ENCODE measurements around the gene ENGASE. TPM values are rescaled to one million over a fixed set of nuclear protein-coding genes. Genes with fewer than 3 reads are reported as not detected.
"Not testable (repeated sequence)": the region's sequence is repeated elsewhere in the genome, so short reads cannot be mapped to it uniquely, and the experiment has no call there.

Gene ENGASE
- total RNA-seq, 1 donor from 2014 or later, result 11.7 TPM

DNA sequence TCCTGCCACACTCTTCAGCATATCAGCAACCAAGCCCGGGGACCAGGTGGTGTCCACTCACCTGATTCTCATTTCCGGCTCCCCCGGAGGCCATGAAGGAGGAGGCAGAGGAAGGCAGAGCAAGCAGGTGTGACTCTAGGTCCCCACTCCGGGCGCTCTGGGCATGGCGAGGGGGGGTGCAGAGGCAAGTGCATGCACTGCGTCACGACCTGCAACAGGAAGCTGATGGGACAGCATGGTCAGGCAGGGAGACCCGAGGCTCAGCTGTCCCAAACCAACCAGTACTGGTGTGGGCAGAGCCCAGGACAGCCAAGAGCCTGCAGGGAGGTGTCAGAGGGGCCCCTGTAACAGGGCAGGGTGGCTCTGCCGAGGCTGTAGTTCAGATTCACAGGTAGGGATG is 2.1 kb upstream of the ENGASE start:
- TF ChIP-seq EZH2phosphoT487 (IDR thresholded peaks at IDR 0.05), result no peak
- TF ChIP-seq EZH2 (IDR thresholded peaks at IDR 0.05), result no peak
- TF ChIP-seq, protein P1, sequence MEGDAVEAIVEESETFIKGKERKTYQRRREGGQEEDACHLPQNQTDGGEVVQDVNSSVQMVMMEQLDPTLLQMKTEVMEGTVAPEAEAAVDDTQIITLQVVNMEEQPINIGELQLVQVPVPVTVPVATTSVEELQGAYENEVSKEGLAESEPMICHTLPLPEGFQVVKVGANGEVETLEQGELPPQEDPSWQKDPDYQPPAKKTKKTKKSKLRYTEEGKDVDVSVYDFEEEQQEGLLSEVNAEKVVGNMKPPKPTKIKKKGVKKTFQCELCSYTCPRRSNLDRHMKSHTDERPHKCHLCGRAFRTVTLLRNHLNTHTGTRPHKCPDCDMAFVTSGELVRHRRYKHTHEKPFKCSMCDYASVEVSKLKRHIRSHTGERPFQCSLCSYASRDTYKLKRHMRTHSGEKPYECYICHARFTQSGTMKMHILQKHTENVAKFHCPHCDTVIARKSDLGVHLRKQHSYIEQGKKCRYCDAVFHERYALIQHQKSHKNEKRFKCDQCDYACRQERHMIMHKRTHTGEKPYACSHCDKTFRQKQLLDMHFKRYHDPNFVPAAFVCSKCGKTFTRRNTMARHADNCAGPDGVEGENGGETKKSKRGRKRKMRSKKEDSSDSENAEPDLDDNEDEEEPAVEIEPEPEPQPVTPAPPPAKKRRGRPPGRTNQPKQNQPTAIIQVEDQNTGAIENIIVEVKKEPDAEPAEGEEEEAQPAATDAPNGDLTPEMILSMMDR (IDR thresholded peaks at IDR 0.05), result no peak
- no peaks in the 10 kb centered on the region for H3K36me3 ChIP-seq

DNA sequence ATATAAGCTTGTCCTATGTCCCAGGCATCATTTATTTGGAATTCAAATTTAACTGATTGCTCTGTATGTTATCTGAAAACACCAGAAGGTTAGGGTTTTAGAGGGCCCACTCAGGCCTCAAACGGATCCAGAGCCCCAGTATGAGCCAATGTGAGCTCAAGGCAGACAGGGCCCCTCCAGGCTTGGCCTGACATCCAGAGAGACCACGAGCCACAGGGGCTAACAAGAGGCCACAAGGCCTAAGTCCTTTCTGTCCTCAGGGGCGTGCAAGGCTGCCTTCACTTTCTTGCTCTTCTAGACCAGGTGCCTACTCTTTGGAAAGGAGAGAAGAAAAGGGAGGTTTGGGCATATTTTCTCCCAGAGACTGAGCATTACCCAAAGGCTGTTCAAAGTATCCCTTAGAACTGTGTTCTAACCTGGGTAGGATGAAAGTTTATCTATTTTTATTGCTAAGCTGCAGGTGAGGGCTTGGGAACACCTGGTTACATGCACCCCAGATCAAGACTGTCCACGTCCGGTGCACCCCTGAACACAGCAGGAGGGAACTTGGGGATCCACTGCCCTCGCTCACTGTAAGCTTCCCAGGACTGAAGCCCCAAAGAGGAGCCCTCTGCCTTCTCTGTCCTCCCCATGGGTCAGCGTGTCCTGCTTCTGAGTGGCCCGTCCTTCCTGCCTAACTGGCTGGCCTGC is 1.5 kb upstream of the ENGASE start:
- peaks cover 3% of the 10 kb centered on the region for H3K4me1 ChIP-seq
- no peaks in the 10 kb centered on the region for H4K20me1 ChIP-seq (ENCODE audit: low read depth)
- H3K4me2 ChIP-seq, result no peak overlapping the region
- TF ChIP-seq EZH2 (IDR thresholded peaks at IDR 0.05), result no peak
- TF ChIP-seq EZH2phosphoT487 (IDR thresholded peaks at IDR 0.05), result no peak
- TF ChIP-seq, protein P1 (IDR thresholded peaks at IDR 0.05), result no peak
- H3K27ac ChIP-seq, result no peak overlapping the region
- H3K4me3 ChIP-seq, result no peak overlapping the region
- H3K9me3 ChIP-seq (ENCODE audit: low read depth), result no peaks in the 10 kb centered on the region
- H3K27me3 Mint-ChIP-seq (ENCODE audit: insufficient read depth, low read depth), result peaks cover 3% of the 10 kb centered on the region
- no peak overlapping the region for H2AFZ ChIP-seq (replicated peaks)
- DNase-seq (ENCODE audit: low spot score), result no peak
- peaks cover 2% of the 10 kb centered on the region for H3K36me3 Mint-ChIP-seq
- peak overlapping the region; percentile 43 for H3K4me3 Mint-ChIP-seq
- H3K27ac Mint-ChIP-seq, result no peak overlapping the region
- no peaks in the 10 kb centered on the region for H3K79me2 ChIP-seq (ENCODE audit: low read depth)
- H3K9ac ChIP-seq, result no peak overlapping the region
- H3K9me3 Mint-ChIP-seq, result no peaks in the 10 kb centered on the region
- H3F3A ChIP-seq (ENCODE audit: low read depth), result no peaks in the 10 kb centered on the region
- peaks cover 21% of the 10 kb centered on the region for H3K27me3 ChIP-seq
- peaks cover 9% of the 10 kb centered on the region for H3K4me1 Mint-ChIP-seq
- H3K36me3 ChIP-seq, result no peaks in the 10 kb centered on the region

More for the DNA sequence above, 2.1 kb upstream of the ENGASE start:
- no peaks in the 10 kb centered on the region for H3K9me3 Mint-ChIP-seq
- H3K4me2 ChIP-seq, result no peak overlapping the region
- H3K27ac ChIP-seq, result no peak overlapping the region
- peaks cover 2% of the 10 kb centered on the region for H3K36me3 Mint-ChIP-seq
- no peaks in the 10 kb centered on the region for H3F3A ChIP-seq (ENCODE audit: low read depth)
- DNase-seq (ENCODE audit: low spot score), result no peak
- H3K4me3 Mint-ChIP-seq, result no peak overlapping the region
- H3K9ac ChIP-seq, result no peak overlapping the region
- no peak overlapping the region for H3K27ac Mint-ChIP-seq
- no peaks in the 10 kb centered on the region for H3K79me2 ChIP-seq (ENCODE audit: low read depth)
- peaks cover 9% of the 10 kb centered on the region for H3K4me1 Mint-ChIP-seq
- H3K4me3 ChIP-seq, result no peak overlapping the region
- no peaks in the 10 kb centered on the region for H4K20me1 ChIP-seq (ENCODE audit: low read depth)
- H3K27me3 ChIP-seq, result peaks cover 21% of the 10 kb centered on the region
- H3K27me3 Mint-ChIP-seq (ENCODE audit: insufficient read depth, low read depth), result peaks cover 3% of the 10 kb centered on the region
- H2AFZ ChIP-seq (replicated peaks), result no peak overlapping the region
- H3K4me1 ChIP-seq, result peaks cover 3% of the 10 kb centered on the region
- H3K9me3 ChIP-seq (ENCODE audit: low read depth), result no peaks in the 10 kb centered on the region

DNA sequence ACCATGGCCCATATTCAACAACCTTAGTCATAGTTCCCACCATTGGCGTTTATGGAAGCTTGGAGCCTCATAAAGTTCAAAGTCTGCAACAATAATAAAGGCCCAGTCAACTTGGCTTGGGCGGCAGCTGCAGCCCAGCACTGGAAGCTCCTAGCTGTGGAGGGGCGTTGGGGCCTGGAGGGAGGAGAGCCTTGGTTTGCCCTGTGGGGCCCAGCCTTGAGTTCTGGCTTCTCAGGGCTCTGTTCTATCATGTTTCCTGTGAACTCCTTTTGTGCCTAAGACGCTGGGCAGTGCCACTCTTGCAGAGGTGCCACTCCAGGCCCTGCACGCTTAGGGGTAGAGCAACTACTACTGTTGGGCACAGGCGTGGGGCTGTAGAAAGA is 927 bp upstream of the ENGASE start:
- H3K4me3 Mint-ChIP-seq, result peak overlapping the region; percentile 43
- no peak overlapping the region for H3K27ac Mint-ChIP-seq
- H2AFZ ChIP-seq (replicated peaks), result no peak overlapping the region
- H3K9me3 ChIP-seq (ENCODE audit: low read depth), result no peaks in the 10 kb centered on the region
- H3K27ac ChIP-seq, result no peak overlapping the region
- H3K9me3 Mint-ChIP-seq, result no peaks in the 10 kb centered on the region
- no peaks in the 10 kb centered on the region for H3K36me3 ChIP-seq
- no peak for DNase-seq (ENCODE audit: low spot score)
- TF ChIP-seq EZH2 (IDR thresholded peaks at IDR 0.05) (no peak), EZH2phosphoT487 (IDR thresholded peaks at IDR 0.05) (no peak)
- TF ChIP-seq, protein P1 (IDR thresholded peaks at IDR 0.05), result no peak
- H3K36me3 Mint-ChIP-seq, result peaks cover 2% of the 10 kb centered on the region
- peaks cover 21% of the 10 kb centered on the region for H3K27me3 ChIP-seq
- H4K20me1 ChIP-seq (ENCODE audit: low read depth), result no peaks in the 10 kb centered on the region
- peaks cover 3% of the 10 kb centered on the region for H3K27me3 Mint-ChIP-seq (ENCODE audit: insufficient read depth, low read depth)
- H3F3A ChIP-seq (ENCODE audit: low read depth), result no peaks in the 10 kb centered on the region
- H3K79me2 ChIP-seq (ENCODE audit: low read depth), result no peaks in the 10 kb centered on the region
- peaks cover 9% of the 10 kb centered on the region for H3K4me1 Mint-ChIP-seq
- no peak overlapping the region for H3K4me2 ChIP-seq
- H3K4me3 ChIP-seq, result no peak overlapping the region
- H3K4me1 ChIP-seq, result peaks cover 3% of the 10 kb centered on the region
- H3K9ac ChIP-seq, result no peak overlapping the region

DNA sequence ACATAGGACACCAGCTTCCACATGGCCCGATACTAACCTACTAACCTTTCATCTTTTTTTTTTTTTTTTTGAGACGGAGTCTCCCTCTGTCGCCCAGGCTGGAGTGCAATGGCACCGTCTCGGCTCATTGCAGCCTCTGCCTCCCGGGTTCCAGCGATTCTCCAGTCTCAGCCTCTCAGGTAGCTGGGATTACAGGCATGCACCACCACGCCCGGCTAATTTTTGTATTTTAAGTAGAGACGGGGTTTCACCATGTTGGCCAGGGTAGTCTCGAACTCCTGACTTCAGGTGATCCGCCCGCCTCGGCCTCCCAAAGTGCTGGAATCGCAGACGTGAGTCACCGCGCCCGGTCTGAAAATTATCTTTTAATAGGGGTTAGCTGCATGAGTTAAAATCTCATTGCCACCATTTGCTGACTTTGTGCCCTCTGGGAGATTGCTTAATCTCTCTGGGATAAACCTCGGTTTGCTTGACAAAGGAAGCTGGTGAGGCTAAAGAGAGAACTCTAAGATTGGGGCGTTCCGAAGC is 439 bp upstream of the ENGASE start:
- not testable (repeated sequence) for H3F3A ChIP-seq (ENCODE audit: low read depth); H3K9me3 Mint-ChIP-seq; H2AFZ ChIP-seq (replicated peaks); H3K27ac ChIP-seq; H3K4me3 ChIP-seq; H3K27me3 Mint-ChIP-seq (ENCODE audit: insufficient read depth, low read depth); H3K9me3 ChIP-seq (ENCODE audit: low read depth); H3K27ac Mint-ChIP-seq; H3K9ac ChIP-seq; H3K4me1 ChIP-seq; H3K36me3 ChIP-seq; H3K36me3 Mint-ChIP-seq; H4K20me1 ChIP-seq (ENCODE audit: low read depth); DNase-seq (ENCODE audit: low spot score); H3K79me2 ChIP-seq (ENCODE audit: low read depth); H3K4me1 Mint-ChIP-seq
- Histone ChIP-seq H3K4me2 (peak overlapping the region; percentile 17), H3K27me3 (peaks cover 21% of the 10 kb centered on the region)
- H3K4me3 Mint-ChIP-seq, result peak overlapping the region; percentile 86

All from neural progenitor cell (in vitro differentiated cells).